Left lung (tissue), 10 donors: Measurements from ENCODE around the gene MOCS1. TPM values are rescaled to one million over a fixed set of nuclear protein-coding genes. Genes with fewer than 3 reads are reported as not detected.

Source experiments
- ATAC-seq: fragments of 200-7000 bp; cut with Tn5 transposase; one replicate; pipeline ENCODE4 v1.9.1; 2020; ENCODE audit warnings: moderate library complexity
- DNase-seq, 4 donors: peaks; one replicate each; pipeline ENCODE4 v3.0.0-alpha.2; 2013 to 2020
- H3K27ac ChIP-seq, 2 donors: fragments of 200-600 bp; sonication (generic) in 1 of 2; one replicate each; pipeline versions ENCODE4 v1.5.0 to v1.8.0; 2020 to 2021
- H3K27me3 ChIP-seq, 2 donors: fragments of 200-600 bp; sonication (generic) in 1 of 2; one replicate each; pipeline versions ENCODE4 v1.5.0 to v1.8.0; 2020 to 2021
- H3K36me3 ChIP-seq, 2 donors: fragments of 200-600 bp; sonication (generic) in 1 of 2; one replicate each; pipeline versions ENCODE4 v1.5.0 to v1.8.0; 2020 to 2021
- H3K4me1 ChIP-seq, 2 donors: fragments of 200-600 bp; one replicate each; pipeline ENCODE4 v1.8.0; 2021
- H3K4me3 ChIP-seq, 2 donors: fragments of 200-600 bp; sonication (generic) in 1 of 2; one replicate each; pipeline versions ENCODE4 v1.5.0 to v1.8.0; 2020 to 2021; ENCODE audit warnings: mild to moderate bottlenecking in 1 of 2
- H3K9me3 ChIP-seq, 2 donors: fragments of 200-600 bp; sonication (generic) in 1 of 2; one replicate each; pipeline versions ENCODE4 v1.5.0 to v1.8.0; 2020 to 2021
- CTCF ChIP-seq, 2 donors: fragments of 200-600 bp; sonication (generic) in 1 of 2; IDR thresholded peaks; one replicate each; pipeline versions ENCODE4 v1.5.0 to v1.8.0; 2021; ENCODE audit warnings: antibody characterized with exemption in 2 of 2
- intact Hi-C, 2 donors: fragments of 100-400 bp; cut with DNase I; formaldehyde crosslinking; loops; one replicate each; pipeline versions ENCODE4 v1.11.2 to v1.14.2; 2022
- polyA plus RNA-seq, 6 donors: library from polyadenylated mRNA; unstranded; fragments of 120-200 nt; gene quantifications; one replicate each; pipeline ENCODE4 v1.2.1, GENCODE V29; 2013; ENCODE audit not compliant: insufficient read length in 6 of 6
- total RNA-seq, 2 donors: library from RNA; stranded (reverse); fragmentation: NEBNext Ultra II Directional; extraction: Animal tissue kit (Norgen Biotek cat#: 25700); gene quantifications; one replicate each; pipeline ENCODE4 v1.2.1, GENCODE V29; 2021
- donor health status: DM: no; HTN: yes; CAD: no.
- donor health status: DM: no; HTN: no; CAD: no.

The MOCS1 gene
- total and polyA plus RNA-seq, 8 donors = 18.0 to 29.0 (median 23.2) TPM

GRCh38 chr6:39925931-39926290, 8.4 kb downstream of the MOCS1 start:
- Histone ChIP-seq H3K36me3 (peaks cover 0 to 39% of the 10 kb centered on the region in 2 donors), H3K9me3 (no peaks in the 10 kb centered on the region), H3K4me1 (peaks cover 0 to 2% of the 10 kb centered on the region in 2 donors), H3K27ac (no peak overlapping the region), H3K4me3 (no peak overlapping the region), H3K27me3 (no peaks in the 10 kb centered on the region)
- no peak for TF ChIP-seq CTCF (IDR thresholded peaks at IDR 0.05)
- intact Hi-C loops = no loop called here
- DNase-seq (no peak), ATAC-seq (no peak)

- peaks cover 0 to 2% of the 10 kb centered on the region in 2 donors for H3K4me1 ChIP-seq
- no peak overlapping the region for H3K27ac ChIP-seq
- TF ChIP-seq CTCF (IDR thresholded peaks at IDR 0.05) = no peak
- H3K4me3 ChIP-seq = no peak overlapping the region
- no peak for DNase-seq
- intact Hi-C loops = no loop called here
- no peaks in the 10 kb centered on the region for H3K9me3 ChIP-seq
- H3K27me3 ChIP-seq = no peaks in the 10 kb centered on the region
- no peak for ATAC-seq
- peaks cover 0 to 39% of the 10 kb centered on the region in 2 donors for H3K36me3 ChIP-seq
Measured at GRCh38 chr6:39925191-39925930, 8.9 kb downstream of the MOCS1 start.

GRCh38 chr6:39924283-39924682, 10.0 kb downstream of the MOCS1 start:
- intact Hi-C loops = no loop called here
- ATAC-seq = no peak

GRCh38 chr6:39923861-39924260, 10.4 kb downstream of the MOCS1 start:
- no peak overlapping the region for H3K4me3 ChIP-seq
- H3K27me3 ChIP-seq = no peaks in the 10 kb centered on the region
- no peak for TF ChIP-seq CTCF (IDR thresholded peaks at IDR 0.05)
- H3K27ac ChIP-seq = peak overlapping the region in 1 of 2 donors; percentile 33
- no peaks in the 10 kb centered on the region for H3K4me1 ChIP-seq
- H3K9me3 ChIP-seq = no peaks in the 10 kb centered on the region
- peaks cover 0 to 39% of the 10 kb centered on the region in 2 donors for H3K36me3 ChIP-seq
- no peak for ATAC-seq
- intact Hi-C loops = no loop called here
- no peak for DNase-seq

More at GRCh38 chr6:39924283-39924682, 10.0 kb downstream of the MOCS1 start:
- Histone ChIP-seq H3K4me3 (no peak overlapping the region), H3K9me3 (no peaks in the 10 kb centered on the region), H3K27ac (no peak overlapping the region), H3K27me3 (no peaks in the 10 kb centered on the region), H3K4me1 (no peaks in the 10 kb centered on the region), H3K36me3 (peaks cover 0 to 39% of the 10 kb centered on the region in 2 donors)
- no peak for DNase-seq
- TF ChIP-seq CTCF (IDR thresholded peaks at IDR 0.05) = no peak

GRCh38 chr6:39923394-39923793, 10.9 kb downstream of the MOCS1 start:
- peak overlapping the region in 1 of 2 donors; percentile 33 for H3K27ac ChIP-seq
- H3K4me1 ChIP-seq = no peaks in the 10 kb centered on the region
- no peaks in the 10 kb centered on the region for H3K9me3 ChIP-seq
- peaks cover 0 to 39% of the 10 kb centered on the region in 2 donors for H3K36me3 ChIP-seq
- no peaks in the 10 kb centered on the region for H3K27me3 ChIP-seq
- TF ChIP-seq CTCF (IDR thresholded peaks at IDR 0.05) = no peak
- intact Hi-C loops = no loop called here
- no peak overlapping the region for H3K4me3 ChIP-seq
- DNase-seq = peak in 2 of 4 donors; percentile 35 to 85
- ATAC-seq = peak; percentile 67
